Measurements from ENCODE around the gene NDUFB10.

DNA sequence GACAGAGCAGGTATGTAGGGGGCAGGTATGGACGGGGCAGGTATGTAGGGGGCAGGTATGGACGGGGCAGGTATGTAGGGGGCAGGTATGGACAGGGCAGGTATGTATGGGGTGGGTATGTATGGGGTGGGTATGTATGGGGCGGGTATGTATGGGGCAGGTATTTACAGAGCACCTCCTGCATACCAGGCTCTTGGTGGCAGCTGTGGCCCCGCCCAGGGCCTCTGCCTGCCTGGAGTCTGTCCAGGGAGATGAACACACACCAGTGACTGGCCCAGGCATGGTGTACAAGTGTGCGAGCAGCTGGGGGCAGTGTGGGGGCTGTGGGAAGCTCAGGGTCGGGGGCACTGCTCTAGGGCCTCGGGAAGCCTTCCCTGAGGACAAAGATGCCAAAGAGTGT is 9.3 kb upstream of the NDUFB10 start:
- TF ChIP-seq, protein P1, sequence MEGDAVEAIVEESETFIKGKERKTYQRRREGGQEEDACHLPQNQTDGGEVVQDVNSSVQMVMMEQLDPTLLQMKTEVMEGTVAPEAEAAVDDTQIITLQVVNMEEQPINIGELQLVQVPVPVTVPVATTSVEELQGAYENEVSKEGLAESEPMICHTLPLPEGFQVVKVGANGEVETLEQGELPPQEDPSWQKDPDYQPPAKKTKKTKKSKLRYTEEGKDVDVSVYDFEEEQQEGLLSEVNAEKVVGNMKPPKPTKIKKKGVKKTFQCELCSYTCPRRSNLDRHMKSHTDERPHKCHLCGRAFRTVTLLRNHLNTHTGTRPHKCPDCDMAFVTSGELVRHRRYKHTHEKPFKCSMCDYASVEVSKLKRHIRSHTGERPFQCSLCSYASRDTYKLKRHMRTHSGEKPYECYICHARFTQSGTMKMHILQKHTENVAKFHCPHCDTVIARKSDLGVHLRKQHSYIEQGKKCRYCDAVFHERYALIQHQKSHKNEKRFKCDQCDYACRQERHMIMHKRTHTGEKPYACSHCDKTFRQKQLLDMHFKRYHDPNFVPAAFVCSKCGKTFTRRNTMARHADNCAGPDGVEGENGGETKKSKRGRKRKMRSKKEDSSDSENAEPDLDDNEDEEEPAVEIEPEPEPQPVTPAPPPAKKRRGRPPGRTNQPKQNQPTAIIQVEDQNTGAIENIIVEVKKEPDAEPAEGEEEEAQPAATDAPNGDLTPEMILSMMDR (conservative IDR thresholded peaks at IDR 0.05; ENCODE audit: low read depth in 2 of 2) = no peak
- TF ChIP-seq POLR2AphosphoS5 (IDR thresholded peaks at IDR 0.05; ENCODE audit: low read depth) (no peak), EZH2 (IDR thresholded peaks at IDR 0.05; ENCODE audit: low read depth, unreplicated experiment) (no peak), EZH2phosphoT487 (IDR thresholded peaks at IDR 0.05; ENCODE audit: unreplicated experiment) (no peak), CREB1 (CRISPR knock-in tag; IDR thresholded peaks at IDR 0.05; ENCODE audit: low read depth) (no peak), JUNB (IDR thresholded peaks at IDR 0.05; ENCODE audit: unreplicated experiment) (no peak), ZNF331 (CRISPR knock-in tag; IDR thresholded peaks at IDR 0.05; ENCODE audit: low read depth) (no peak), NANOG (IDR thresholded peaks at IDR 0.05; ENCODE audit: borderline replicate concordance) (no peak), STAT1 (IDR thresholded peaks at IDR 0.05; ENCODE audit: unreplicated experiment) (no peak), ZNF114 (CRISPR knock-in tag; IDR thresholded peaks at IDR 0.05) (no peak)
- TF ChIP-seq, protein P2, sequence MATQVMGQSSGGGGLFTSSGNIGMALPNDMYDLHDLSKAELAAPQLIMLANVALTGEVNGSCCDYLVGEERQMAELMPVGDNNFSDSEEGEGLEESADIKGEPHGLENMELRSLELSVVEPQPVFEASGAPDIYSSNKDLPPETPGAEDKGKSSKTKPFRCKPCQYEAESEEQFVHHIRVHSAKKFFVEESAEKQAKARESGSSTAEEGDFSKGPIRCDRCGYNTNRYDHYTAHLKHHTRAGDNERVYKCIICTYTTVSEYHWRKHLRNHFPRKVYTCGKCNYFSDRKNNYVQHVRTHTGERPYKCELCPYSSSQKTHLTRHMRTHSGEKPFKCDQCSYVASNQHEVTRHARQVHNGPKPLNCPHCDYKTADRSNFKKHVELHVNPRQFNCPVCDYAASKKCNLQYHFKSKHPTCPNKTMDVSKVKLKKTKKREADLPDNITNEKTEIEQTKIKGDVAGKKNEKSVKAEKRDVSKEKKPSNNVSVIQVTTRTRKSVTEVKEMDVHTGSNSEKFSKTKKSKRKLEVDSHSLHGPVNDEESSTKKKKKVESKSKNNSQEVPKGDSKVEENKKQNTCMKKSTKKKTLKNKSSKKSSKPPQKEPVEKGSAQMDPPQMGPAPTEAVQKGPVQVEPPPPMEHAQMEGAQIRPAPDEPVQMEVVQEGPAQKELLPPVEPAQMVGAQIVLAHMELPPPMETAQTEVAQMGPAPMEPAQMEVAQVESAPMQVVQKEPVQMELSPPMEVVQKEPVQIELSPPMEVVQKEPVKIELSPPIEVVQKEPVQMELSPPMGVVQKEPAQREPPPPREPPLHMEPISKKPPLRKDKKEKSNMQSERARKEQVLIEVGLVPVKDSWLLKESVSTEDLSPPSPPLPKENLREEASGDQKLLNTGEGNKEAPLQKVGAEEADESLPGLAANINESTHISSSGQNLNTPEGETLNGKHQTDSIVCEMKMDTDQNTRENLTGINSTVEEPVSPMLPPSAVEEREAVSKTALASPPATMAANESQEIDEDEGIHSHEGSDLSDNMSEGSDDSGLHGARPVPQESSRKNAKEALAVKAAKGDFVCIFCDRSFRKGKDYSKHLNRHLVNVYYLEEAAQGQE (IDR thresholded peaks at IDR 0.05; ENCODE audit: unreplicated experiment) = no peak
- TF ChIP-seq, protein P3, sequence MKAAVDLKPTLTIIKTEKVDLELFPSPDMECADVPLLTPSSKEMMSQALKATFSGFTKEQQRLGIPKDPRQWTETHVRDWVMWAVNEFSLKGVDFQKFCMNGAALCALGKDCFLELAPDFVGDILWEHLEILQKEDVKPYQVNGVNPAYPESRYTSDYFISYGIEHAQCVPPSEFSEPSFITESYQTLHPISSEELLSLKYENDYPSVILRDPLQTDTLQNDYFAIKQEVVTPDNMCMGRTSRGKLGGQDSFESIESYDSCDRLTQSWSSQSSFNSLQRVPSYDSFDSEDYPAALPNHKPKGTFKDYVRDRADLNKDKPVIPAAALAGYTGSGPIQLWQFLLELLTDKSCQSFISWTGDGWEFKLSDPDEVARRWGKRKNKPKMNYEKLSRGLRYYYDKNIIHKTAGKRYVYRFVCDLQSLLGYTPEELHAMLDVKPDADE (IDR thresholded peaks at IDR 0.05) = no peak
- TF ChIP-seq, protein P4, sequence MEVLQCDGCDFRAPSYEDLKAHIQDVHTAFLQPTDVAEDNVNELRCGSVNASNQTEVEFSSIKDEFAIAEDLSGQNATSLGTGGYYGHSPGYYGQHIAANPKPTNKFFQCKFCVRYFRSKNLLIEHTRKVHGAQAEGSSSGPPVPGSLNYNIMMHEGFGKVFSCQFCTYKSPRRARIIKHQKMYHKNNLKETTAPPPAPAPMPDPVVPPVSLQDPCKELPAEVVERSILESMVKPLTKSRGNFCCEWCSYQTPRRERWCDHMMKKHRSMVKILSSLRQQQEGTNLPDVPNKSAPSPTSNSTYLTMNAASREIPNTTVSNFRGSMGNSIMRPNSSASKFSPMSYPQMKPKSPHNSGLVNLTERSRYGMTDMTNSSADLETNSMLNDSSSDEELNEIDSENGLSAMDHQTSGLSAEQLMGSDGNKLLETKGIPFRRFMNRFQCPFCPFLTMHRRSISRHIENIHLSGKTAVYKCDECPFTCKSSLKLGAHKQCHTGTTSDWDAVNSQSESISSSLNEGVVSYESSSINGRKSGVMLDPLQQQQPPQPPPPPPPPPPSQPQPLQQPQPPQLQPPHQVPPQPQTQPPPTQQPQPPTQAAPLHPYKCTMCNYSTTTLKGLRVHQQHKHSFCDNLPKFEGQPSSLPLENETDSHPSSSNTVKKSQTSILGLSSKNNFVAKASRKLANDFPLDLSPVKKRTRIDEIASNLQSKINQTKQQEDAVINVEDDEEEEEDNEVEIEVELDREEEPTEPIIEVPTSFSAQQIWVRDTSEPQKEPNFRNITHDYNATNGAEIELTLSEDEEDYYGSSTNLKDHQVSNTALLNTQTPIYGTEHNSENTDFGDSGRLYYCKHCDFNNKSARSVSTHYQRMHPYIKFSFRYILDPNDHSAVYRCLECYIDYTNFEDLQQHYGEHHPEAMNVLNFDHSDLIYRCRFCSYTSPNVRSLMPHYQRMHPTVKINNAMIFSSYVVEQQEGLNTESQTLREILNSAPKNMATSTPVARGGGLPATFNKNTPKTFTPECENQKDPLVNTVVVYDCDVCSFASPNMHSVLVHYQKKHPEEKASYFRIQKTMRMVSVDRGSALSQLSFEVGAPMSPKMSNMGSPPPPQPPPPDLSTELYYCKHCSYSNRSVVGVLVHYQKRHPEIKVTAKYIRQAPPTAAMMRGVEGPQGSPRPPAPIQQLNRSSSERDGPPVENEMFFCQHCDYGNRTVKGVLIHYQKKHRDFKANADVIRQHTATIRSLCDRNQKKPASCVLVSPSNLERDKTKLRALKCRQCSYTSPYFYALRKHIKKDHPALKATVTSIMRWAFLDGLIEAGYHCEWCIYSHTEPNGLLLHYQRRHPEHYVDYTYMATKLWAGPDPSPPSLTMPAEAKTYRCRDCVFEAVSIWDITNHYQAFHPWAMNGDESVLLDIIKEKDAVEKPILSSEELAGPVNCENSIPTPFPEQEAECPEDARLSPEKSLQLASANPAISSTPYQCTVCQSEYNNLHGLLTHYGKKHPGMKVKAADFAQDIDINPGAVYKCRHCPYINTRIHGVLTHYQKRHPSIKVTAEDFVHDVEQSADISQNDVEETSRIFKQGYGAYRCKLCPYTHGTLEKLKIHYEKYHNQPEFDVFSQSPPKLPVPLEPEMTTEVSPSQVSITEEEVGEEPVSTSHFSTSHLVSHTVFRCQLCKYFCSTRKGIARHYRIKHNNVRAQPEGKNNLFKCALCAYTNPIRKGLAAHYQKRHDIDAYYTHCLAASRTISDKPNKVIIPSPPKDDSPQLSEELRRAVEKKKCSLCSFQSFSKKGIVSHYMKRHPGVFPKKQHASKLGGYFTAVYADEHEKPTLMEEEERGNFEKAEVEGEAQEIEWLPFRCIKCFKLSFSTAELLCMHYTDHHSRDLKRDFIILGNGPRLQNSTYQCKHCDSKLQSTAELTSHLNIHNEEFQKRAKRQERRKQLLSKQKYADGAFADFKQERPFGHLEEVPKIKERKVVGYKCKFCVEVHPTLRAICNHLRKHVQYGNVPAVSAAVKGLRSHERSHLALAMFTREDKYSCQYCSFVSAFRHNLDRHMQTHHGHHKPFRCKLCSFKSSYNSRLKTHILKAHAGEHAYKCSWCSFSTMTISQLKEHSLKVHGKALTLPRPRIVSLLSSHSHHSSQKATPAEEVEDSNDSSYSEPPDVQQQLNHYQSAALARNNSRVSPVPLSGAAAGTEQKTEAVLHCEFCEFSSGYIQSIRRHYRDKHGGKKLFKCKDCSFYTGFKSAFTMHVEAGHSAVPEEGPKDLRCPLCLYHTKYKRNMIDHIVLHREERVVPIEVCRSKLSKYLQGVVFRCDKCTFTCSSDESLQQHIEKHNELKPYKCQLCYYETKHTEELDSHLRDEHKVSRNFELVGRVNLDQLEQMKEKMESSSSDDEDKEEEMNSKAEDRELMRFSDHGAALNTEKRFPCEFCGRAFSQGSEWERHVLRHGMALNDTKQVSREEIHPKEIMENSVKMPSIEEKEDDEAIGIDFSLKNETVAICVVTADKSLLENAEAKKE (CRISPR knock-in tag; IDR thresholded peaks at IDR 0.05) = no peak
